ENCODE data around the gene RBM3.

- TF ChIP-seq, protein P1, sequence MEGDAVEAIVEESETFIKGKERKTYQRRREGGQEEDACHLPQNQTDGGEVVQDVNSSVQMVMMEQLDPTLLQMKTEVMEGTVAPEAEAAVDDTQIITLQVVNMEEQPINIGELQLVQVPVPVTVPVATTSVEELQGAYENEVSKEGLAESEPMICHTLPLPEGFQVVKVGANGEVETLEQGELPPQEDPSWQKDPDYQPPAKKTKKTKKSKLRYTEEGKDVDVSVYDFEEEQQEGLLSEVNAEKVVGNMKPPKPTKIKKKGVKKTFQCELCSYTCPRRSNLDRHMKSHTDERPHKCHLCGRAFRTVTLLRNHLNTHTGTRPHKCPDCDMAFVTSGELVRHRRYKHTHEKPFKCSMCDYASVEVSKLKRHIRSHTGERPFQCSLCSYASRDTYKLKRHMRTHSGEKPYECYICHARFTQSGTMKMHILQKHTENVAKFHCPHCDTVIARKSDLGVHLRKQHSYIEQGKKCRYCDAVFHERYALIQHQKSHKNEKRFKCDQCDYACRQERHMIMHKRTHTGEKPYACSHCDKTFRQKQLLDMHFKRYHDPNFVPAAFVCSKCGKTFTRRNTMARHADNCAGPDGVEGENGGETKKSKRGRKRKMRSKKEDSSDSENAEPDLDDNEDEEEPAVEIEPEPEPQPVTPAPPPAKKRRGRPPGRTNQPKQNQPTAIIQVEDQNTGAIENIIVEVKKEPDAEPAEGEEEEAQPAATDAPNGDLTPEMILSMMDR (IDR thresholded peaks at IDR 0.05), result no peak
- no peak for TF ChIP-seq SIN3A (IDR thresholded peaks at IDR 0.05; ENCODE audit: borderline replicate concordance, insufficient read depth, low read depth, low read length)
- no peak for TF ChIP-seq REST (IDR thresholded peaks at IDR 0.05; ENCODE audit: insufficient read depth in 1 of 2, low read depth in 2 of 2, low read length in 1 of 2)
- no peak for TF ChIP-seq POLR2AphosphoS5 (IDR thresholded peaks at IDR 0.05; ENCODE audit: low read depth, low read length)
- TF ChIP-seq TCF7L2 (IDR thresholded peaks at IDR 0.05; ENCODE audit: low read depth, low read length), result no peak
These were observed 14.6 kb upstream of the RBM3 start for GRCh38 chrX:48559636-48560035.
